HG02759 (cell line): Measurements from ENCODE around the gene RPRML.

ENCODE experiments used
- ATAC-seq: cut with Tn5 transposase; IDR thresholded peaks from one replicate; pipeline ENCODE4 v1.9.1; 2021; ENCODE audit warnings: mild to moderate bottlenecking, moderate library complexity; ENCODE audit not compliant: unreplicated experiment

Gene RPRML

GRCh38 chr17:46948544-46948943 lies 30.5 kb downstream of the RPRML start:
- no peak for ATAC-seq

GRCh38 chr17:46947216-46947615 lies 31.8 kb downstream of the RPRML start:
- ATAC-seq = no peak

GRCh38 chr17:46944931-46945330 lies 34.1 kb downstream of the RPRML start:
- no peak for ATAC-seq

GRCh38 chr17:46943501-46944393 lies 35.3 kb downstream of the RPRML start:
- ATAC-seq = no peak

GRCh38 chr17:46943218-46943500 lies 35.9 kb downstream of the RPRML start:
- ATAC-seq = no peak

GRCh38 chr17:46942441-46943217 lies 36.4 kb downstream of the RPRML start:
- ATAC-seq = no peak

- ATAC-seq = peak; percentile 58
Measured at GRCh38 chr17:46940692-46941404, 38.2 kb downstream of the RPRML start.

GRCh38 chr17:46935658-46936266 lies 43.3 kb downstream of the RPRML start:
- no peak for ATAC-seq

GRCh38 chr17:46931596-46931995 lies 47.5 kb downstream of the RPRML start:
- no peak for ATAC-seq

GRCh38 chr17:46930051-46930450 lies 49.0 kb downstream of the RPRML start:
- ATAC-seq = no peak

GRCh38 chr17:46929413-46929812 lies 49.6 kb downstream of the RPRML start:
- ATAC-seq = no peak

GRCh38 chr17:46928467-46929261 lies 50.4 kb downstream of the RPRML start:
- no peak for ATAC-seq
